ENCODE results near the gene RIPPLY1.
"Not testable (repeated sequence)": the region's sequence is repeated elsewhere in the genome, so short reads cannot be mapped to it uniquely, and the experiment has no call there.

The RIPPLY1 gene

GRCh38 chrX:106891762-106892460, 11.2 kb downstream of the RIPPLY1 start:
- TF ChIP-seq CTCF (IDR thresholded peaks at IDR 0.05; ENCODE audit: low read depth, low read length): no peak
- DNase-seq (ENCODE audit: extremely low read depth, low read depth): no peak

- no peak for TF ChIP-seq CTCF (IDR thresholded peaks at IDR 0.05; ENCODE audit: low read depth, low read length)
- no peak for DNase-seq (ENCODE audit: extremely low read depth, low read depth)
Observed at GRCh38 chrX:106889468-106889867, 13.7 kb downstream of the RIPPLY1 start.

- DNase-seq (ENCODE audit: extremely low read depth, low read depth): no peak
- no peak for TF ChIP-seq CTCF (IDR thresholded peaks at IDR 0.05; ENCODE audit: low read depth, low read length)
Observed at GRCh38 chrX:106875151-106875550, 28.0 kb downstream of the RIPPLY1 start.

- DNase-seq (ENCODE audit: extremely low read depth, low read depth): no peak
- TF ChIP-seq CTCF (IDR thresholded peaks at IDR 0.05; ENCODE audit: low read depth, low read length): peak; percentile 59
Observed at GRCh38 chrX:106874075-106874474, 29.1 kb downstream of the RIPPLY1 start.

- not testable (repeated sequence) for DNase-seq (ENCODE audit: extremely low read depth, low read depth)
Observed at GRCh38 chrX:106872796-106873195, 30.3 kb downstream of the RIPPLY1 start.

- DNase-seq (ENCODE audit: extremely low read depth, low read depth): no peak
- no peak for TF ChIP-seq CTCF (IDR thresholded peaks at IDR 0.05; ENCODE audit: low read depth, low read length)
Observed at GRCh38 chrX:106863697-106864096, 39.4 kb downstream of the RIPPLY1 start.

- DNase-seq (ENCODE audit: extremely low read depth, low read depth): no peak
Observed at GRCh38 chrX:106862972-106863688, 40.0 kb downstream of the RIPPLY1 start.

More at GRCh38 chrX:106862972-106863688, 40.0 kb downstream of the RIPPLY1 start:
- peak; percentile 42 for TF ChIP-seq CTCF (IDR thresholded peaks at IDR 0.05; ENCODE audit: low read depth, low read length)
